Measurements from ENCODE around the gene CDC5L. TPM values are rescaled to one million over a fixed set of nuclear protein-coding genes. Genes with fewer than 3 reads are reported as not detected.

The CDC5L gene
- polyA plus RNA-seq, 3 donors: 4.9 to 10.2 (median 7.4) TPM

GRCh38 chr6:44442236-44442635 is 54.7 kb downstream of the CDC5L start:
- Histone ChIP-seq H3K4me3 (replicated peaks in 1 of 3; ENCODE audit: low read depth in 2 of 3, low read length in 3 of 3) (no peak overlapping the region), H3K36me3 (replicated peaks in 1 of 2; ENCODE audit: control insufficient read depth in 1 of 2, insufficient read depth in 2 of 2, low read length in 2 of 2) (peaks cover 62 to 99% of the 10 kb centered on the region in 2 donors), H3K4me1 (ENCODE audit: control insufficient read depth in 1 of 2, insufficient read depth in 2 of 2, low read length in 2 of 2) (no peaks in the 10 kb centered on the region), H4K20me1 (ENCODE audit: insufficient read depth, low read length) (peaks cover 26% of the 10 kb centered on the region), H3K27me3 (ENCODE audit: control insufficient read depth in 2 of 2, insufficient read depth in 2 of 2, low read length in 2 of 2) (no peaks in the 10 kb centered on the region), H3K79me2 (ENCODE audit: insufficient read depth, low read length) (peaks cover 23% of the 10 kb centered on the region), H3K9me3 (replicated peaks in 1 of 2; ENCODE audit: control insufficient read depth in 1 of 2, insufficient read depth in 1 of 2, low read length in 2 of 2) (peaks cover 9 to 23% of the 10 kb centered on the region in 2 donors), H2AFZ (ENCODE audit: insufficient read depth, low read depth, low read length, poor library complexity, severe bottlenecking) (no peak overlapping the region), H3K9ac (ENCODE audit: insufficient read depth, low read length, poor library complexity, severe bottlenecking) (no peak overlapping the region), H3K27ac (ENCODE audit: low read depth in 1 of 2, low read length in 2 of 2) (no peak overlapping the region), H3K4me2 (replicated peaks; ENCODE audit: extremely low read depth, low read length, poor library complexity, severe bottlenecking) (no peak overlapping the region)
- Mint-ChIP-seq H3K27me3 (ENCODE audit: low read depth in 3 of 3) (peaks cover 0 to 2% (median 0%) of the 10 kb centered on the region in 3 donors), H3K27ac (no peak overlapping the region), H3K4me1 (no peaks in the 10 kb centered on the region), H3K36me3 (peaks cover 65 to 88% of the 10 kb centered on the region in 2 donors), H3K9me3 (peaks cover 17 to 28% (median 22%) of the 10 kb centered on the region in 7 donors), H3K4me3 (no peak overlapping the region)
- WGBS (ENCODE audit: insufficient coverage): no CpG with 5 or more reads among the region's 1 CpG
- no peak for DNase-seq
- intact Hi-C loops (cut with micrococcal nuclease): no loop called here
- TF ChIP-seq CTCF (IDR thresholded peaks at IDR 0.05): no peak

GRCh38 chr6:44442833-44443444 is 55.4 kb downstream of the CDC5L start:
- intact Hi-C loops (cut with micrococcal nuclease): no loop called here
- Histone ChIP-seq H4K20me1 (ENCODE audit: insufficient read depth, low read length) (peaks cover 19% of the 10 kb centered on the region), H2AFZ (ENCODE audit: insufficient read depth, low read depth, low read length, poor library complexity, severe bottlenecking) (no peak overlapping the region), H3K27me3 (ENCODE audit: control insufficient read depth in 2 of 2, insufficient read depth in 2 of 2, low read length in 2 of 2) (no peaks in the 10 kb centered on the region), H3K4me2 (replicated peaks; ENCODE audit: extremely low read depth, low read length, poor library complexity, severe bottlenecking) (no peak overlapping the region), H3K4me3 (replicated peaks in 1 of 3; ENCODE audit: low read depth in 2 of 3, low read length in 3 of 3) (no peak overlapping the region), H3K79me2 (ENCODE audit: insufficient read depth, low read length) (peaks cover 23% of the 10 kb centered on the region), H3K9me3 (replicated peaks in 1 of 2; ENCODE audit: control insufficient read depth in 1 of 2, insufficient read depth in 1 of 2, low read length in 2 of 2) (peaks cover 9 to 23% of the 10 kb centered on the region in 2 donors), H3K27ac (ENCODE audit: low read depth in 1 of 2, low read length in 2 of 2) (no peak overlapping the region), H3K36me3 (replicated peaks in 1 of 2; ENCODE audit: control insufficient read depth in 1 of 2, insufficient read depth in 2 of 2, low read length in 2 of 2) (peaks cover 65 to 99% of the 10 kb centered on the region in 2 donors), H3K9ac (ENCODE audit: insufficient read depth, low read length, poor library complexity, severe bottlenecking) (no peak overlapping the region), H3K4me1 (ENCODE audit: control insufficient read depth in 1 of 2, insufficient read depth in 2 of 2, low read length in 2 of 2) (no peaks in the 10 kb centered on the region)
- no peak for DNase-seq
- no peaks in the 10 kb centered on the region for H3K4me1 Mint-ChIP-seq
- no peak overlapping the region for H3K27ac Mint-ChIP-seq
- peaks cover 17 to 28% (median 22%) of the 10 kb centered on the region in 7 donors for H3K9me3 Mint-ChIP-seq
- H3K4me3 Mint-ChIP-seq: no peak overlapping the region
- TF ChIP-seq CTCF (IDR thresholded peaks at IDR 0.05): peak; percentile 9
- peaks cover 0 to 2% (median 0%) of the 10 kb centered on the region in 3 donors for H3K27me3 Mint-ChIP-seq (ENCODE audit: low read depth in 3 of 3)
- peaks cover 72 to 92% of the 10 kb centered on the region in 2 donors for H3K36me3 Mint-ChIP-seq
